K562 (cell line): Measurements from ENCODE around the gene CACTIN. TPM values are rescaled to one million over a fixed set of nuclear protein-coding genes. Genes with fewer than 3 reads are reported as not detected.
A peak's percentile ranks its signal among the peaks of the same experiment; 100 is the strongest.

Source experiments
- ARID1B ChIP-seq: fragments of 450-650 bp; IDR thresholded peaks from 2 replicates; pipeline ENCODE4 v1.6.1; 2016; ENCODE audit warnings: antibody characterized with exemption, mild to moderate bottlenecking, inconsistent platforms
- BHLHE40 ChIP-seq: IDR thresholded peaks from 2 replicates; pipeline ENCODE4 v1.6.1; 2011; ENCODE audit warnings: low read length, improper control_type of control experiment
- CBFA2T3 ChIP-seq: fragments of 450-650 bp; IDR thresholded peaks from 2 replicates; pipeline ENCODE4 v1.6.1; 2017
- CREB1 ChIP-seq, 2 experiments: sonication (generic) in 1 of 2; formaldehyde crosslinking in 1 of 2; IDR thresholded peaks; 2 replicates each; pipeline versions ENCODE4 v1.6.1 to v1.8.0; 2012 to 2022; ENCODE audit warnings: inconsistent platforms in 1 of 2, mild to moderate bottlenecking in 1 of 2, missing genetic modification reagents in 1 of 2, moderate library complexity in 1 of 2
- HMG20A ChIP-seq: fragments of 450-650 bp; formaldehyde crosslinking; conservative IDR thresholded peaks from 2 replicates; pipeline ENCODE4 v1.4.0; 2020; ENCODE audit warnings: mild to moderate bottlenecking, mixed read lengths
- HNRNPL ChIP-seq: fragments of 200-400 bp; formaldehyde crosslinking; IDR thresholded peaks from 2 replicates; pipeline ENCODE4 v1.6.1; 2017; ENCODE audit warnings: low read depth, mild to moderate bottlenecking, low read length
- ILK ChIP-seq: fragments of 450-650 bp; IDR thresholded peaks from 2 replicates; pipeline ENCODE4 v1.6.1; 2016; ENCODE audit warnings: missing genetic modification characterization, low read depth, mild to moderate bottlenecking, missing compliant biosample characterization, moderate library complexity, borderline replicate concordance
- JUN ChIP-seq, 2 experiments: sonication (generic) in 1 of 2; formaldehyde crosslinking in 1 of 2; IDR thresholded peaks; 2 replicates each; pipeline versions ENCODE4 v1.6.1 to v1.8.0; 2012 to 2022; ENCODE audit warnings: borderline replicate concordance in 2 of 2, mild to moderate bottlenecking in 2 of 2, improper control_type of control experiment in 1 of 2, low read depth in 1 of 2, low read length in 1 of 2, missing genetic modification reagents in 1 of 2
- JUND ChIP-seq, 2 experiments: IDR thresholded peaks; 2 replicates in 1 of 2; 3 replicates in 1 of 2; pipeline ENCODE4 v1.6.1; 2011; ENCODE audit warnings: borderline replicate concordance in 2 of 2, low read depth in 2 of 2, low read length in 2 of 2, improper control_type of control experiment in 1 of 2, missing biosample characterization in 1 of 2, missing genetic modification characterization in 1 of 2, missing genetic modification reagents in 1 of 2
- MAFF ChIP-seq: IDR thresholded peaks from 2 replicates; pipeline ENCODE4 v1.6.1; 2012; ENCODE audit warnings: low read length, improper control_type of control experiment
- MEIS2 ChIP-seq: fragments of 450-650 bp; IDR thresholded peaks from 2 replicates; pipeline ENCODE4 v1.6.1; 2014; ENCODE audit warnings: mild to moderate bottlenecking; ENCODE audit not compliant: partially characterized antibody
- MTA3 ChIP-seq: fragments of 450-650 bp; formaldehyde crosslinking; IDR thresholded peaks from 2 replicates; pipeline ENCODE4 v1.6.1; 2017; ENCODE audit warnings: mild to moderate bottlenecking, borderline replicate concordance
- NRF1 ChIP-seq, 2 experiments: fragments of 450-650 bp; IDR thresholded peaks in 1 of 2; conservative IDR thresholded peaks in 1 of 2; 2 replicates each; pipeline ENCODE4 v1.6.1; 2014; ENCODE audit warnings: mild to moderate bottlenecking in 2 of 2
- RBFOX2 ChIP-seq: fragments of 200-400 bp; formaldehyde crosslinking; IDR thresholded peaks from 2 replicates; pipeline ENCODE4 v1.6.1; 2017; ENCODE audit warnings: low read depth, mild to moderate bottlenecking, low read length, moderate library complexity
- SIRT6 ChIP-seq: IDR thresholded peaks from one replicate; pipeline ENCODE4 v1.6.1; 2012; ENCODE audit warnings: low read depth, mild to moderate bottlenecking, control low read depth, inconsistent platforms, low read length, moderate library complexity
- SMARCA4 ChIP-seq: fragments of 450-650 bp; IDR thresholded peaks from 2 replicates; pipeline ENCODE4 v1.6.1; 2016
- SMARCE1 ChIP-seq: fragments of 450-650 bp; IDR thresholded peaks from 2 replicates; pipeline ENCODE4 v1.7.1; 2016; ENCODE audit warnings: mild to moderate bottlenecking
- THAP7 ChIP-seq: fragments of 250-450 bp; sonication (Bioruptor Pico); IDR thresholded peaks from 2 replicates; pipeline ENCODE4 v1.5.0; 2021
- U2AF2 ChIP-seq: fragments of 200-400 bp; formaldehyde crosslinking; optimal IDR thresholded peaks from 2 replicates; pipeline ENCODE3; 2017; ENCODE audit warnings: low read depth, mild to moderate bottlenecking, low read length
- USF2 ChIP-seq: sonication (generic); formaldehyde crosslinking; IDR thresholded peaks from 2 replicates; pipeline ENCODE4 v1.5.0; 2020; ENCODE audit warnings: missing genetic modification reagents
- WHSC1 ChIP-seq: IDR thresholded peaks from one replicate; pipeline ENCODE4 v1.6.1; 2012; ENCODE audit warnings: low read length, control low read depth, inconsistent platforms
- YBX1 ChIP-seq: fragments of 450-650 bp; IDR thresholded peaks from 2 replicates; pipeline ENCODE4 v1.7.1; 2016; ENCODE audit warnings: mild to moderate bottlenecking
- ZNF586 ChIP-seq: fragments of 450-650 bp; formaldehyde crosslinking; conservative IDR thresholded peaks from 2 replicates; pipeline ENCODE4 v1.4.0; 2020; ENCODE audit warnings: mild to moderate bottlenecking, moderate library complexity
- ZNF589 ChIP-seq: fragments of 200-800 bp; sonication (Bioruptor generic); IDR thresholded peaks from 2 replicates; pipeline ENCODE4 v1.6.1; 2016; ENCODE audit warnings: low read depth, missing genetic modification characterization, missing compliant biosample characterization
- polyA plus RNA-seq, 8 experiments: library from polyadenylated mRNA; depleted of rRNA in 4 of 8; stranded (reverse) in 5 of 8; unstranded in 3 of 8; fragments of >200 nt; fragmentation: Nextera tagmentation in 2 of 8; fragmentation: Illumina TruSeq in 1 of 8; extraction: Ambion mirVana in 2 of 8; extraction: Trizol in 1 of 8; gene quantifications; 2 replicates each; pipeline versions ENCODE4 v1.2.1 to v1.2.3, GENCODE V29; 2011 to 2014; ENCODE audit warnings: inconsistent platforms in 1 of 8, missing spikeins in 1 of 8
- total RNA-seq, 7 experiments: library from RNA; depleted of rRNA in 6 of 7; stranded (reverse); fragments of >200 nt in 6 of 7; fragmentation: Illumina TruSeq in 2 of 7; extraction: Trizol in 2 of 7; gene quantifications; 2 replicates each; pipeline versions ENCODE4 v1.2.1 to v1.2.3, GENCODE V29; 2011 to 2021; ENCODE audit warnings: low replicate concordance in 1 of 7
- TF ChIP-seq, protein P1 (sequence below), 2 experiments: fragments of 450-650 bp; IDR thresholded peaks; 2 replicates each; pipeline ENCODE4 v1.6.1; 2016

CACTIN gene
- total and polyA plus RNA-seq, 9 of the 15 experiments (the other 6 are each of a cell fraction or from before 2014, with no cell fraction given): 0.15 to 49.2 (median 15.0) TPM

- no peak for TF ChIP-seq ZNF586 (CRISPR knock-in tag)
- no peak for TF ChIP-seq HNRNPL
- no peak for TF ChIP-seq SIRT6
- TF ChIP-seq SMARCA4: peak; percentile 58
- TF ChIP-seq CBFA2T3: 0 out of 2 replicates have a peak, but pooled peaks have one; percentile 9
- TF ChIP-seq MTA3: no peak
- 0 out of 2 replicates have a peak, but pooled peaks have one; percentile 17 for TF ChIP-seq RBFOX2
- no peak for TF ChIP-seq ILK (tag)
- TF ChIP-seq, protein P1, sequence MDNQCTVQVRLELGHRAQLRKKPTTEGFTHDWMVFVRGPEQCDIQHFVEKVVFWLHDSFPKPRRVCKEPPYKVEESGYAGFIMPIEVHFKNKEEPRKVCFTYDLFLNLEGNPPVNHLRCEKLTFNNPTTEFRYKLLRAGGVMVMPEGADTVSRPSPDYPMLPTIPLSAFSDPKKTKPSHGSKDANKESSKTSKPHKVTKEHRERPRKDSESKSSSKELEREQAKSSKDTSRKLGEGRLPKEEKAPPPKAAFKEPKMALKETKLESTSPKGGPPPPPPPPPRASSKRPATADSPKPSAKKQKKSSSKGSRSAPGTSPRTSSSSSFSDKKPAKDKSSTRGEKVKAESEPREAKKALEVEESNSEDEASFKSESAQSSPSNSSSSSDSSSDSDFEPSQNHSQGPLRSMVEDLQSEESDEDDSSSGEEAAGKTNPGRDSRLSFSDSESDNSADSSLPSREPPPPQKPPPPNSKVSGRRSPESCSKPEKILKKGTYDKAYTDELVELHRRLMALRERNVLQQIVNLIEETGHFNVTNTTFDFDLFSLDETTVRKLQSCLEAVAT (IDR thresholded peaks at IDR 0.05): peak in 1 of 2 experiments; percentile 75; a peak in 1 of 4 replicates
- TF ChIP-seq NRF1 (conservative IDR thresholded peaks at IDR 0.05 in 1 of 2, IDR thresholded peaks at IDR 0.05 in 1 of 2): peak in 1 of 2 experiments; percentile 28; a peak in 1 of 4 replicates
- peak; percentile 63 for TF ChIP-seq ARID1B
- TF ChIP-seq SMARCE1: peak; percentile 49; the same call in 1 of the 2 replicates
- no peak for TF ChIP-seq HMG20A (CRISPR knock-in tag)
- TF ChIP-seq U2AF2: no peak
- no peak for TF ChIP-seq USF2 (CRISPR knock-in tag)
- 0 out of 2 replicates have a peak, but pooled peaks have one; percentile 16 for TF ChIP-seq BHLHE40
- no peak for TF ChIP-seq WHSC1
- TF ChIP-seq YBX1: no peak
- TF ChIP-seq MEIS2: peak; percentile 58
- TF ChIP-seq THAP7 (CRISPR knock-in tag): no peak
- no peak; the same call in 1 of the 2 replicates for TF ChIP-seq ZNF589 (CRISPR knock-in tag)
- peak; percentile 81 for TF ChIP-seq JUND (IDR thresholded peaks at IDR 0.05; ENCODE audit: borderline replicate concordance, low read depth, low read length)
- no peak; the same call in 2 of the 3 replicates for TF ChIP-seq JUND (tag; IDR thresholded peaks at IDR 0.05; ENCODE audit: borderline replicate concordance, low read depth, low read length)
- TF ChIP-seq CREB1 (IDR thresholded peaks at IDR 0.05): no peak
- peak; percentile 33; the same call in 1 of the 2 replicates for TF ChIP-seq CREB1 (CRISPR knock-in tag; IDR thresholded peaks at IDR 0.05)
- no peak for TF ChIP-seq MAFF
- peak; percentile 71; the same call in 1 of the 2 replicates for TF ChIP-seq JUN (IDR thresholded peaks at IDR 0.05; ENCODE audit: borderline replicate concordance, low read depth, low read length)
- TF ChIP-seq JUN (CRISPR knock-in tag; IDR thresholded peaks at IDR 0.05; ENCODE audit: borderline replicate concordance): no peak
These were observed 61.5 kb downstream of the CACTIN start (continued) for GRCh38 chr19:3565139-3565538.
